Esophagus muscularis mucosa (tissue), 4 donors: ENCODE data around the gene ZMYND10. TPM values are rescaled to one million over a fixed set of nuclear protein-coding genes. Genes with fewer than 3 reads are reported as not detected.

Source experiments
- DNase-seq: peaks from one replicate; pipeline ENCODE4 v3.0.0-alpha.2; 2017; ENCODE audit errors: extremely low spot score
- H3K27ac ChIP-seq, 4 donors: fragments of 200-600 bp; sonication (generic); replicated peaks in 1 of 4; 1 replicate in 3 of 4; 2 replicates in 1 of 4; pipeline ENCODE4 v1.5.1; 2016 to 2019; ENCODE audit warnings: mild to moderate bottlenecking in 1 of 4
- H3K27me3 ChIP-seq, 4 donors: fragments of 200-600 bp; sonication (generic); one replicate each; pipeline versions ENCODE4 v1.5.1 to v1.6.0; 2016 to 2019
- H3K36me3 ChIP-seq, 4 donors: fragments of 200-600 bp; sonication (generic); one replicate each; pipeline ENCODE4 v1.5.1; 2016 to 2019
- H3K4me1 ChIP-seq, 4 donors: fragments of 200-600 bp; sonication (generic); one replicate each; pipeline ENCODE4 v1.5.1; 2016 to 2019
- H3K4me3 ChIP-seq, 4 donors: fragments of 200-600 bp; sonication (generic); 1 replicate in 2 of 4; 2 replicates in 2 of 4; pipeline ENCODE4 v1.5.1; 2016 to 2019; ENCODE audit warnings: mild to moderate bottlenecking in 4 of 4, moderate library complexity in 1 of 4
- H3K9me3 ChIP-seq, 4 donors: fragments of 200-600 bp; sonication (generic); 1 replicate in 3 of 4; 2 replicates in 1 of 4; pipeline ENCODE4 v1.5.1; 2016 to 2019
- EP300 ChIP-seq: sonication (generic); formaldehyde crosslinking; IDR thresholded peaks from one replicate; pipeline ENCODE4 v1.6.1; 2017; ENCODE audit warnings: antibody characterized with exemption
- POLR2A ChIP-seq: fragments of 450-650 bp; IDR thresholded peaks from one replicate; pipeline ENCODE4 v1.6.1; 2017; ENCODE audit warnings: antibody characterized with exemption, moderate library complexity, mild to moderate bottlenecking, low read depth
- POLR2AphosphoS5 ChIP-seq, 2 donors: sonication (generic); formaldehyde crosslinking; IDR thresholded peaks; one replicate each; pipeline ENCODE4 v1.6.1; 2017; ENCODE audit warnings: antibody characterized with exemption in 2 of 2
- whole genome bisulfite sequencing: methylation state at CpG from one replicate; pipeline ENCODE4 v1.1.5; 2018; 5-methylcytosine and 5-hydroxymethylcytosine counted together
- intact Hi-C: fragments of 100-400 bp; cut with DNase I; formaldehyde crosslinking; loops from one replicate; pipeline ENCODE4 v1.15.1; 2023
- total RNA-seq, 4 donors: library from RNA; depleted of rRNA; stranded (reverse); fragments of >200 nt; gene quantifications; one replicate each; pipeline versions ENCODE4 v1.1.0 to v1.2.1, GENCODE V29; 2016
- TF ChIP-seq, protein P1 (sequence below), 3 experiments: fragments of 200-600 bp in 2 of 3; fragments of 450-650 bp in 1 of 3; sonication (generic) in 2 of 3; IDR thresholded peaks; one replicate each; pipeline ENCODE4 v1.5.1; 2017 to 2019; ENCODE audit warnings: antibody characterized with exemption in 3 of 3, mild to moderate bottlenecking in 2 of 3, moderate library complexity in 1 of 3

ZMYND10 gene
- total RNA-seq, 4 donors from 2014 or later = 0.50 to 0.57 (median 0.52) TPM; not detected in 1

DNA sequence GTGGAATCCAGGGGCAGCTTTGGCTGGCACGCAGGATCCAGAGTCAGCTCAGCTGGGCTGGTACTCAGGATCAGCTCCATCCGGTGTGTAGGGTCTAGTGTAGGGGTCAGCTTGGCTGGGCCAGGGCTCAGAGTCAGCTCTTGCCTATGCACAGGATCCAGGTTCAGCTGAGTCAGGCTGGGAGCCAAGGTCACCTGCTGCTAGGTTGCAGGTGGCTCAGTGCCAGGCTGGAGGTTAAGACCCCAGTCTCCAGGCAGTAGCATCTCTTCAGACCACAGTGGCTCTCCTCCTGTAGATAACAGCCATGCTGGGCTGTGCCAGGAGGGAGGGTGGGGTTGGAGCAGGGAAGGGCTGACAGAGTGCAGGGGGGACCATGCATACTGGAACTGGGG is 48.2 kb downstream of the ZMYND10 start:
- DNase-seq = no peak
- intact Hi-C loops = no loop called here
- Histone ChIP-seq H3K4me3 (no peak overlapping the region), H3K36me3 (peaks cover 0 to 9% (median 0%) of the 10 kb centered on the region in 4 donors), H3K9me3 (no peaks in the 10 kb centered on the region), H3K4me1 (peaks cover 35 to 51% (median 47%) of the 10 kb centered on the region in 4 donors), H3K27me3 (no peaks in the 10 kb centered on the region), H3K27ac (peak overlapping the region in 1 of 4 donors; percentile 92)
- no peak for TF ChIP-seq EP300
- TF ChIP-seq POLR2AphosphoS5 (IDR thresholded peaks at IDR 0.05) = no peak
- TF ChIP-seq POLR2A = no peak
- TF ChIP-seq, protein P1, sequence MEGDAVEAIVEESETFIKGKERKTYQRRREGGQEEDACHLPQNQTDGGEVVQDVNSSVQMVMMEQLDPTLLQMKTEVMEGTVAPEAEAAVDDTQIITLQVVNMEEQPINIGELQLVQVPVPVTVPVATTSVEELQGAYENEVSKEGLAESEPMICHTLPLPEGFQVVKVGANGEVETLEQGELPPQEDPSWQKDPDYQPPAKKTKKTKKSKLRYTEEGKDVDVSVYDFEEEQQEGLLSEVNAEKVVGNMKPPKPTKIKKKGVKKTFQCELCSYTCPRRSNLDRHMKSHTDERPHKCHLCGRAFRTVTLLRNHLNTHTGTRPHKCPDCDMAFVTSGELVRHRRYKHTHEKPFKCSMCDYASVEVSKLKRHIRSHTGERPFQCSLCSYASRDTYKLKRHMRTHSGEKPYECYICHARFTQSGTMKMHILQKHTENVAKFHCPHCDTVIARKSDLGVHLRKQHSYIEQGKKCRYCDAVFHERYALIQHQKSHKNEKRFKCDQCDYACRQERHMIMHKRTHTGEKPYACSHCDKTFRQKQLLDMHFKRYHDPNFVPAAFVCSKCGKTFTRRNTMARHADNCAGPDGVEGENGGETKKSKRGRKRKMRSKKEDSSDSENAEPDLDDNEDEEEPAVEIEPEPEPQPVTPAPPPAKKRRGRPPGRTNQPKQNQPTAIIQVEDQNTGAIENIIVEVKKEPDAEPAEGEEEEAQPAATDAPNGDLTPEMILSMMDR (IDR thresholded peaks at IDR 0.05) = no peak
- WGBS = 100% methylated on average over 2 of the region's 2 CpGs

DNA sequence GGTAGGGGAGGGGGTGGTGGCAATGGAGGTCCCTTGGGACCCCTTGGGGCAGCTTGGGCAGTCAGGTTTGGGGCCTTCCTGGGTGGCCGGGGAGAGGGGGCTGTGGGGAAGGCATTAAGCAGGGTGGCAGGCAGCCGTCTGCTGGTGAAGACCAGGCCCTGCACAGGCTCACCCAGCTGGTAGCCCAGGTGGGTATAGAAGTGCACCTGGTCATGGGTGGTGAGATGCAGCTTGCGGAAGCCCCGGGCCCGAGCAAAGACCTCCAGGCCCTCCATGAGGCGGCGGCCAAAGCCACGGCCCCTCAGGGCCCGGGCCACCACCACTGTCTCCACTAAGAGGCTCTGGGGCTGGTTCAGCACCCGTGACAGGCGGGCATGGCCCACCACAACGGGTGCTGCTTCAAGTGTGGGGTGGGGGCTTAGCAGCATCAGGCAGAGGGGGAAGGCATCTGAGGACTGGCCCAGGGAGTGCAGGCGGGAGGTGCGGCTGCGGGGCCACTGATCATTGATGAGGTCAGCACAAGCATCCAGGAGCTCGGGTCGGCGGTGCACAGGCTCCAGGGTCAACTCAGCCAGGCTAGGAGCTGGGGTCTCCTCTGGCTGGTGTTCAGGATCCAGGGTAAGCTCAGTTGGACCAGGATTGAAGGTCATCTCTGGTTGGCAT is 48.7 kb downstream of the ZMYND10 start:
- H3K27ac ChIP-seq = no peak overlapping the region
- 95% methylated on average over 7 of the region's 18 CpGs for WGBS
- H3K36me3 ChIP-seq = peaks cover 0 to 9% (median 0%) of the 10 kb centered on the region in 4 donors
- no peak overlapping the region for H3K4me3 ChIP-seq
- DNase-seq = no peak
- no peaks in the 10 kb centered on the region for H3K9me3 ChIP-seq
- TF ChIP-seq, protein P1 (IDR thresholded peaks at IDR 0.05) = no peak
- TF ChIP-seq POLR2A (no peak), EP300 (no peak), POLR2AphosphoS5 (IDR thresholded peaks at IDR 0.05) (no peak)
- intact Hi-C loops = no loop called here
- H3K4me1 ChIP-seq = peaks cover 35 to 49% (median 43%) of the 10 kb centered on the region in 4 donors
- H3K27me3 ChIP-seq = no peaks in the 10 kb centered on the region

GRCh38 chr3:50295553-50296431 is 49.7 kb downstream of the ZMYND10 start:
- no peaks in the 10 kb centered on the region for H3K9me3 ChIP-seq
- no peak overlapping the region for H3K27ac ChIP-seq
- TF ChIP-seq EP300 (no peak), POLR2A (no peak), POLR2AphosphoS5 (IDR thresholded peaks at IDR 0.05) (no peak)
- TF ChIP-seq, protein P1 (IDR thresholded peaks at IDR 0.05) = no peak
- peaks cover 40 to 55% (median 47%) of the 10 kb centered on the region in 4 donors for H3K4me1 ChIP-seq
- 82% methylated on average over 6 of the region's 8 CpGs for WGBS
- intact Hi-C loops = no loop called here
- no peak overlapping the region for H3K4me3 ChIP-seq
- H3K27me3 ChIP-seq = no peaks in the 10 kb centered on the region
- H3K36me3 ChIP-seq = peaks cover 0 to 9% (median 0%) of the 10 kb centered on the region in 4 donors
- no peak for DNase-seq

- Histone ChIP-seq H3K4me3 (no peak overlapping the region), H3K4me1 (peaks cover 33 to 55% (median 44%) of the 10 kb centered on the region in 4 donors), H3K27ac (no peak overlapping the region), H3K9me3 (no peaks in the 10 kb centered on the region), H3K27me3 (no peaks in the 10 kb centered on the region), H3K36me3 (peaks cover 8 to 17% (median 9%) of the 10 kb centered on the region in 4 donors)
- intact Hi-C loops = no loop called here
- 92% methylated on average over 22 of the region's 22 CpGs for WGBS
- TF ChIP-seq POLR2AphosphoS5 (IDR thresholded peaks at IDR 0.05) (no peak), EP300 (no peak), POLR2A (no peak)
- TF ChIP-seq, protein P1 (IDR thresholded peaks at IDR 0.05) = no peak
- DNase-seq = no peak
Observed at GRCh38 chr3:50294492-50295403, 50.8 kb downstream of the ZMYND10 start.
